Measurements from ENCODE around the gene DPT.

Gene DPT

GRCh38 chr1:168767894-168768584 is 39.0 kb upstream of the DPT start:
- no peak for TF ChIP-seq CTCF (IDR thresholded peaks at IDR 0.05; ENCODE audit: extremely low read depth, insufficient read depth, missing control alignments)
- in situ Hi-C loops (cut with MboI; ENCODE audit: low pct_unique_long_range_greater_than_20kb, low sequenced_read_pairs, unreplicated experiment): no loop called here
- DNase-seq (ENCODE audit: low spot score): no peak

GRCh38 chr1:168766568-168766967 is 37.6 kb upstream of the DPT start:
- no peak for DNase-seq (ENCODE audit: low spot score)
- no peak for TF ChIP-seq CTCF (IDR thresholded peaks at IDR 0.05; ENCODE audit: extremely low read depth, insufficient read depth, missing control alignments)
- in situ Hi-C loops (cut with MboI; ENCODE audit: low pct_unique_long_range_greater_than_20kb, low sequenced_read_pairs, unreplicated experiment): no loop called here

- in situ Hi-C loops (cut with MboI; ENCODE audit: low pct_unique_long_range_greater_than_20kb, low sequenced_read_pairs, unreplicated experiment): no loop called here
Measured at GRCh38 chr1:168763031-168763430, 34.0 kb upstream of the DPT start.

GRCh38 chr1:168762473-168762872 is 33.5 kb upstream of the DPT start:
- no peak for DNase-seq (ENCODE audit: low spot score)
- in situ Hi-C loops (cut with MboI; ENCODE audit: low pct_unique_long_range_greater_than_20kb, low sequenced_read_pairs, unreplicated experiment): no loop called here
- no peak for TF ChIP-seq CTCF (IDR thresholded peaks at IDR 0.05; ENCODE audit: extremely low read depth, insufficient read depth, missing control alignments)

More at GRCh38 chr1:168763031-168763430, 34.0 kb upstream of the DPT start:
- no peak for DNase-seq (ENCODE audit: low spot score)
- TF ChIP-seq CTCF (IDR thresholded peaks at IDR 0.05; ENCODE audit: extremely low read depth, insufficient read depth, missing control alignments): no peak

GRCh38 chr1:168760781-168761180 is 31.8 kb upstream of the DPT start:
- TF ChIP-seq CTCF (IDR thresholded peaks at IDR 0.05; ENCODE audit: extremely low read depth, insufficient read depth, missing control alignments): no peak
- DNase-seq (ENCODE audit: low spot score): no peak
- in situ Hi-C loops (cut with MboI; ENCODE audit: low pct_unique_long_range_greater_than_20kb, low sequenced_read_pairs, unreplicated experiment): no loop called here

- DNase-seq (ENCODE audit: low spot score): no peak
- in situ Hi-C loops (cut with MboI; ENCODE audit: low pct_unique_long_range_greater_than_20kb, low sequenced_read_pairs, unreplicated experiment): no loop called here
- TF ChIP-seq CTCF (IDR thresholded peaks at IDR 0.05; ENCODE audit: extremely low read depth, insufficient read depth, missing control alignments): no peak
Measured at GRCh38 chr1:168760241-168760640, 31.2 kb upstream of the DPT start.
